OCI-LY7 (cell line): Measurements from ENCODE around the gene JUN. TPM values are rescaled to one million over a fixed set of nuclear protein-coding genes. Genes with fewer than 3 reads are reported as not detected.

ENCODE experiments used
- BruUV-seq: library from RNA; stranded (reverse); fragments of 400-500 nt; replicated peaks from 2 replicates; lab custom pipeline; 2021; lab: Mats Ljungman, UMichigan
- CTCF ChIA-PET: fragments of 300-600 bp; sonication (Branson Sonifier 250); formaldehyde crosslinking; loops from one replicate; lab custom pipeline; 2022; ENCODE audit warnings: antibody characterized with exemption; ENCODE audit not compliant: unreplicated experiment; lab: Charles Lee
- POLR2A ChIA-PET: fragments of 300-600 bp; sonication (Branson Sonifier 250); formaldehyde crosslinking; loops from one replicate; lab custom pipeline; 2022; ENCODE audit warnings: antibody characterized with exemption; lab: Charles Lee
- DNase-seq: peaks from one replicate; pipeline ENCODE4 v3.0.0-alpha.2; 2015; ENCODE audit warnings: low spot score
- H2AFZ ChIP-seq: fragments of 200-600 bp; sonication (generic), shearing (Covaris generic); 2 replicates; pipeline ENCODE4 v1.6.1; 2014; ENCODE audit warnings: mild to moderate bottlenecking, antibody characterized with exemption, low read length, moderate library complexity
- H3K27ac ChIP-seq: fragments of 200-600 bp; sonication (generic); 2 replicates; pipeline ENCODE4 v1.5.1; 2014; ENCODE audit warnings: mixed run types, low read depth, mild to moderate bottlenecking, moderate library complexity, low read length, inconsistent platforms; ENCODE audit not compliant: poor library complexity, severe bottlenecking
- H3K36me3 ChIP-seq: fragments of 200-600 bp; sonication (generic); 2 replicates; pipeline ENCODE4 v1.6.1; 2014; ENCODE audit warnings: mild to moderate bottlenecking, antibody characterized with exemption, low read length, moderate library complexity, mixed read lengths; ENCODE audit not compliant: insufficient read depth
- H3K4me1 ChIP-seq: fragments of 200-600 bp; sonication (generic); 2 replicates; pipeline ENCODE4 v1.5.1; 2014; ENCODE audit warnings: mild to moderate bottlenecking, low read length; ENCODE audit not compliant: insufficient read depth, poor library complexity, severe bottlenecking
- H3K4me2 ChIP-seq: fragments of 200-600 bp; sonication (generic); 2 replicates; pipeline ENCODE4 v1.6.1; 2014; ENCODE audit warnings: mild to moderate bottlenecking, low read length
- H3K4me3 ChIP-seq: fragments of 200-600 bp; sonication (generic); 2 replicates; pipeline ENCODE4 v1.5.1; 2014; ENCODE audit warnings: mild to moderate bottlenecking, low read depth, low read length; ENCODE audit not compliant: poor library complexity, severe bottlenecking
- H3K79me2 ChIP-seq: fragments of 200-600 bp; sonication (generic); 2 replicates; pipeline ENCODE4 v1.6.1; 2016; ENCODE audit warnings: low read depth, mild to moderate bottlenecking, low read length, moderate library complexity, mixed read lengths; ENCODE audit not compliant: insufficient read depth
- H3K9me2 ChIP-seq: fragments of 200-600 bp; sonication (generic); 2 replicates; pipeline ENCODE4 v1.6.1; 2016; ENCODE audit warnings: mild to moderate bottlenecking, low read length, mixed read lengths; ENCODE audit not compliant: insufficient read depth
- H3K9me3 ChIP-seq: fragments of 200-600 bp; sonication (generic); 2 replicates; pipeline ENCODE4 v1.6.1; 2014; ENCODE audit warnings: mild to moderate bottlenecking, mixed run types, low read length, mixed read lengths
- H4K20me1 ChIP-seq: fragments of 200-600 bp; sonication (generic); 2 replicates; pipeline ENCODE4 v1.6.1; 2014; ENCODE audit warnings: mild to moderate bottlenecking, antibody characterized with exemption, low read length, moderate library complexity, mixed read lengths; ENCODE audit not compliant: insufficient read depth
- CTCF ChIP-seq: fragments of 200-600 bp; sonication (generic); conservative IDR thresholded peaks from 2 replicates; pipeline ENCODE4 v1.5.1; 2014; ENCODE audit warnings: mild to moderate bottlenecking, antibody characterized with exemption, low read length, moderate library complexity, mixed read lengths
- EZH2phosphoT487 ChIP-seq: fragments of 200-600 bp; sonication (generic); IDR thresholded peaks from 2 replicates; pipeline ENCODE4 v1.6.1; 2018; ENCODE audit warnings: low read depth, borderline replicate concordance, mild to moderate bottlenecking, mixed run types, antibody characterized with exemption, low read length, moderate library complexity, mixed read lengths
- intact Hi-C: fragments of 100-400 bp; cut with micrococcal nuclease; formaldehyde crosslinking; loops from one replicate; pipeline ENCODE4 v1.10.0; 2022; ENCODE audit not compliant: unreplicated experiment
- total RNA-seq, 2 experiments: library from RNA; depleted of rRNA in 1 of 2; stranded (reverse); fragments of >200 nt in 1 of 2; shearing (Covaris generic) in 1 of 2; gene quantifications; 2 replicates each; pipeline ENCODE4 v1.2.3, GENCODE V29; 2014 to 2022

The JUN gene
- total RNA-seq, 2 experiments from 2014 or later: 4.2 to 7.7 TPM

GRCh38 chr1:58741678-58742553, 41.9 kb downstream of the JUN start:
- H3K9me2 ChIP-seq: no peaks in the 10 kb centered on the region
- BruUV-seq: no TSS peak
- intact Hi-C loops: loop anchor here (2.0 to 10.0 kb wide), 2 partner anchors 957 to 1203 kb away; no protein-coding TSS in a partner anchor
- H4K20me1 ChIP-seq: no peaks in the 10 kb centered on the region
- H3K79me2 ChIP-seq: no peaks in the 10 kb centered on the region
- TF ChIP-seq EZH2phosphoT487 (no peak), CTCF (no peak)
- CTCF ChIA-PET: interaction anchor here (0.6 kb wide), 1 partner anchor 1415 kb away, joined by 3 read pairs; no protein-coding TSS in a partner anchor
- no peaks in the 10 kb centered on the region for H3K4me1 ChIP-seq
- H3K36me3 ChIP-seq: no peaks in the 10 kb centered on the region
- H3K4me3 ChIP-seq: no peak overlapping the region
- H2AFZ ChIP-seq: no peak overlapping the region
- POLR2A ChIA-PET: no interaction called here
- H3K9me3 ChIP-seq: no peaks in the 10 kb centered on the region
- no peak overlapping the region for H3K4me2 ChIP-seq
- H3K27ac ChIP-seq: no peak overlapping the region
- no peak for DNase-seq

GRCh38 chr1:58739856-58740466, 43.9 kb downstream of the JUN start:
- peak; percentile 78 for DNase-seq
- Histone ChIP-seq H3K4me2 (no peak overlapping the region), H3K4me1 (no peaks in the 10 kb centered on the region), H3K9me2 (no peaks in the 10 kb centered on the region), H3K27ac (no peak overlapping the region), H4K20me1 (no peaks in the 10 kb centered on the region), H3K36me3 (no peaks in the 10 kb centered on the region), H2AFZ (no peak overlapping the region), H3K4me3 (no peak overlapping the region), H3K79me2 (no peaks in the 10 kb centered on the region), H3K9me3 (no peaks in the 10 kb centered on the region)
- BruUV-seq: no TSS peak
- TF ChIP-seq CTCF (peak; percentile 98), EZH2phosphoT487 (no peak)
- ChIA-PET POLR2A (interaction anchor here (0.6 kb wide), 1 partner anchor 155 kb away, joined by 3 read pairs; no protein-coding TSS in a partner anchor), CTCF (no interaction called here)
- intact Hi-C loops: loop anchor here (1.0 to 10.0 kb wide), 3 partner anchors 959 to 1205 kb away; no protein-coding TSS in a partner anchor
